ENCODE results near the gene BNC1.

Gene BNC1, protein sequence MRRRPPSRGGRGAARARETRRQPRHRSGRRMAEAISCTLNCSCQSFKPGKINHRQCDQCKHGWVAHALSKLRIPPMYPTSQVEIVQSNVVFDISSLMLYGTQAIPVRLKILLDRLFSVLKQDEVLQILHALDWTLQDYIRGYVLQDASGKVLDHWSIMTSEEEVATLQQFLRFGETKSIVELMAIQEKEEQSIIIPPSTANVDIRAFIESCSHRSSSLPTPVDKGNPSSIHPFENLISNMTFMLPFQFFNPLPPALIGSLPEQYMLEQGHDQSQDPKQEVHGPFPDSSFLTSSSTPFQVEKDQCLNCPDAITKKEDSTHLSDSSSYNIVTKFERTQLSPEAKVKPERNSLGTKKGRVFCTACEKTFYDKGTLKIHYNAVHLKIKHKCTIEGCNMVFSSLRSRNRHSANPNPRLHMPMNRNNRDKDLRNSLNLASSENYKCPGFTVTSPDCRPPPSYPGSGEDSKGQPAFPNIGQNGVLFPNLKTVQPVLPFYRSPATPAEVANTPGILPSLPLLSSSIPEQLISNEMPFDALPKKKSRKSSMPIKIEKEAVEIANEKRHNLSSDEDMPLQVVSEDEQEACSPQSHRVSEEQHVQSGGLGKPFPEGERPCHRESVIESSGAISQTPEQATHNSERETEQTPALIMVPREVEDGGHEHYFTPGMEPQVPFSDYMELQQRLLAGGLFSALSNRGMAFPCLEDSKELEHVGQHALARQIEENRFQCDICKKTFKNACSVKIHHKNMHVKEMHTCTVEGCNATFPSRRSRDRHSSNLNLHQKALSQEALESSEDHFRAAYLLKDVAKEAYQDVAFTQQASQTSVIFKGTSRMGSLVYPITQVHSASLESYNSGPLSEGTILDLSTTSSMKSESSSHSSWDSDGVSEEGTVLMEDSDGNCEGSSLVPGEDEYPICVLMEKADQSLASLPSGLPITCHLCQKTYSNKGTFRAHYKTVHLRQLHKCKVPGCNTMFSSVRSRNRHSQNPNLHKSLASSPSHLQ

DNA sequence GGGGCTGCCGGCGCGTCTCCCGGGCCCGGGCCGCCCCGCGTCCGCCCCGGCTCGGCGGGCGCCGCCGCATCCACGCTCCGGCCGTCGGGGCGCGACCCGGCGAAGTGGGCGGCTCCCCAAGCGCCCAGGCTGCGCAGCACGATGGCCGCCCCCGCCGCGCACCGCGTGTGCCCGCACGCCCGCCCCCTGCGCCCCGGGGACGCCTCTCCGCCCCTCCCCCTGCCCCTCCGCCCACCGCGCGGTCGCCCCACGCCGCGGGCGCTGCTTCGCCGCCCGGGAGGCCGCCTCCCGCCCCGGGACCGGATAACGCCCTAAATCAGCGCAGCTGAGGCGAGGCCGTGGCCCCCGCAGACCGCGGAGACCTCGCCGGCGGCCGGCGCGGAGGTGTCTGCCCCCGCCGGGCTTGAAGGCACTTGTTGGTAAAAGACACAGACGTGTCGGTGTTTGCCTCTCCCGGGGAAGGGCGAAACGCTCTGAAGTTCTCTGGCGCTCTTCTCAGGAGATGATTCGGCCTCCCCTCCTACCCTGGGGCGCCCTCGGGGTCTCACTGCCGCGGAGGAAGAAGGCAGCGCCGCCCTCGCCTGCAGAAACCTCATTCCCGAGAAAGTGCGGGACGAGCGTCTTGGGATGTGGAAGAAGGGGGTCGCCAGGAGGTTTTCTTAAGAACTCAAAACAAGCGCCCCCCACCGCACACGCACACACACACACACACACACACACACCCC is at the start of gene BNC1:
Gene BNC1 (minus strand): TSS at position 106 of the 725 bp plus-strand sequence. CDS start 36 bp downstream, at position 70.
- no peak for DNase-seq (ENCODE audit: low spot score)

DNA sequence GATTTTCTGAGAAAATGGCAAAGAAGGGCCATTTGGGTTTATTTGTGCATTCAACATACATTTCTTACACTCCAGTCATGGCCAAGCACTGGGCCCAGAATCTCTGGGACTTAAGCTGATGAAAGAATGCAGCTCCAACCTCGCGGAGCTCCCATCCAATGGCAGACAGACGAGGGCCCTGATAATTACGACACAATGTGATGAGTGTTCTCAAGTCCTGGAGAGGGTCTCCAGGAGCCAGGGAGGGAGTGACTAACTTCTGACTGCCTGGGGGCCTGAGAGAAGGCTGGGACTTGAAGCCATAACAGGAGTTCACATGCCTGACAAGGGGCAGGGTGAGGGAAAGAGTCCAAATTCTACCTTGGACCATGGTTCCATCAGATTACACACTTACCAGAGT is 42.6 kb upstream of the BNC1 start:
- no peak for DNase-seq (ENCODE audit: low spot score)

DNA sequence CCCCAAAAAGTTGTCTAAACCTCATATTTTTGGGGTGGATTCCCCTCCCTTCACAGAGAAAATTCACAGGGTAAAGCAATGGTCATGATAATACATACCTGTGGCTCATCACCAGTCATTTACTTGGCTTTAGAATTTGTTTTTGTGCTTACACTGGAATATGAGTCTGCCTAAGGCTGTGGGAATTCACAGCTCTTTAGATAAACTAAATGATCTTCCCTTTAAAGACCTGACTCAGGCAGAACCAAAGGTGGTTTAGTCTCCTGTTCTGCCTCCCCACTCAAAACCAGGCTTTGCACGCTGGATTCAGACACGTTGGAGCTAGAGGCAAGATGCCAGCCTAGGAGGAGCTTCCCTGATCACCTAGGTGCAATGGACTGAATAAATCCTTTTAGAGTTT is 40.3 kb upstream of the BNC1 start:
- DNase-seq (ENCODE audit: low spot score), result no peak

DNA sequence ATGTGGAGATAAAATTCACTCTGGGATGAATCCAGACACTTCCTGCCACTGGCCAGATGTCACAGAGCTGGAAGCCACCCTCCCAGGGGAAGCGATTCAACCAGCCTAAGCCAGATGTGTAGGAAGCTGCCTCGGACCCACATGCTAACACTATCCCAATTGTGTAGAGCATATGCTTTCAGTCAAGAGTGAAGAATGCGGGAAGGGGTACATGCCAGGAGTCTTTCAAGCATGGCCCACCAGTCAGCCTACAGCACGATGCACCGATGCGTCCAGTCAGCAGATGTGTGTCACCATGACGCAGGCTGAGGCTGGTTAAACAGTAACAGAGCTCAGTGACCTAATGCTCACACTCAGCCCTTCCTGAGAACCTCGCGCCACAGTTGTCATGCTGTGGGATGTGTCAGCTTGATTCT is 38.8 kb upstream of the BNC1 start:
- DNase-seq (ENCODE audit: low spot score), result no peak

DNA sequence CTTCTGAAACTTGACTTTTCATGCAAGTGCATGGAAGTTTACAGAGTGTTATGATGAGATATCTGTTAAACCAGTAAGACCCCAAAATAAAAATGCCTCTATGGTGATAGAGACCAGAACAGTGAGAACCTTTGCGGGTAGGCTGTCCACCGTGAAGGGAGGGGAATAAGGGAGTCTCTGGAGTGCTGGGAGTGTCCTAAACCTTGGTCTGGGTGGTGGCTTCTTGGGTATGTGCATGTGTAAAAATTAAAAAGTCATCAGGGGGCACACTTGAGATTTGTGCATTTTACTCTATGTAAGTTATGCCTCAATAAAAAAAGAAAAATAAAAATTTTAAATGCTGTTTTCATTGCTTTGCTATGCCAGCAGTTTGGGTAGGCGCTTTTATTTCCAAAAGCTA is 38.2 kb upstream of the BNC1 start:
- DNase-seq (ENCODE audit: low spot score), result no peak

DNA sequence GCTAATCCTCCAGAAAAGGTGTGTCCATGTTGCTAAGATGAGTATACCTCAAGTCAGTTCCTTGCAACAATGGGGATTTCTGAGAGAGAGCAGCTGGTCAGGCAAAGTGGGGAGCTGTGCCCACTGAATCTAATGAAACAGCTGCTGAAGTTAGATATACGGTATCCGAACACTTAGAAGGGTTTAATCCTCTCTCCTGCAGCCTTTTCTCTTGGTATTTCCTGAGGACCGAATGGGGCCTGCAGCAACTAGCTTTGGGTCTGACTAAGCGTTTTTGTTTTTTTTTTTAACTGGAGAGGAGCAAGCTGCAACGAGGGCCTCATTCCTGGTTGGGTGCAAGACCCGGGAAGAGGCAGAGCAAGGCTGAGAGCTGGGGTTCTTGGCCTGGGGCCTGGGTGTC is 37.6 kb upstream of the BNC1 start:
- DNase-seq (ENCODE audit: low spot score), result no peak

DNA sequence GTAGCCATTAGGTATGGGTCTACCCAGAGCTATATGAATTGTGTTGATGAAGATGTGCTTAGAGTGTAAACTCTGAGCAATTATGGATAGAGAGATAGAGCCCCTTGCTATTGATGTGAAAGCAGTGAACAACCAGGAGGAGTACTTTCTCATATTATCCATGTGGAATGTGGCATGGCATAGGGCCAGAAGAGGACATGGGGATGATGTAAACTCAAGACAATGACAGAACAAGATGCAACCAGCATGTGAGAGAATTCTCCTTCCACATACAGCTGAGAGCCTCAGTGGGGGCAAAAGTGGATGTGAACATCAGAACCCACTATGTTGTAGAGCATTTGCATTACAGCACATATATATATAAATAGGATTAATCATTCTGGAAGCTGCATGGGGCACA is 36.4 kb upstream of the BNC1 start:
- no peak for DNase-seq (ENCODE audit: low spot score)

DNA sequence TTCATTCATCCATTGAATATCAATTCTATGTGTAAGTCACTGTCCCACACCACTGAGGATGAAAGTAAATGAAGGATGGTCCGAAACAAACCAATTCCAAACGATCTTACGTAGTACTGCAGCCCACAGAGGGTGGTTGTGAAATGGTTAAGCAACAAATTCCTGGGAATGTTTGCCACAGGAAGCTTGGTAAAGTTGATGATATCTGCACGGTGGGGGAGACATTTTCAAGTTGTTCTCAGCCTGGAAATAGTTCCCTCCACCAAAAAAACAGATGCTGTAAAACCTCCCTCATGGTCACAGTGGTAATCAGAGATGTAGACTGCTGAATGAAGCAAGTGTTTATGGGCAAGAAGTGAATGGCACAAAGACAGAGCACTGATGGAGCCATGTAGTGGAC is 35.9 kb upstream of the BNC1 start:
- no peak for DNase-seq (ENCODE audit: low spot score)

DNA sequence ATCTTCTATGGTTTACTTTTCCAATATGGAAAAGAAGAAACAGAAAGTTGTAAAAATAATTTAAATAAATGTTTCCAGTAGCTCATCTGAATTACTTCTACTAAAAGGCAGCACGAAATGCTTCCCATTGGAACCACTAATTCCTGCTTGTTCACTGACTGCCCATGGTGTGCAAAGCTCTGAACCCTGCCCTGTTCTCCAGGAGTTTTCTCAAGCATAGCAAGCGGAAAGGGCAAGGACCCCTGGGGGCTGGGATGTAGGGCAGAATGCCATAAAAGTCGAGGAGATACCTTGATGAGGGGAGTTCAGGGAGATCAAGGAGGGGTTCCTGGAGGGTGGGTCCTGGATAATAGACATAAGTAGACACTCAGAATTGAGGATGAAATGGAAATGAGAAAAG is 35.3 kb upstream of the BNC1 start:
- DNase-seq (ENCODE audit: low spot score), result no peak

DNA sequence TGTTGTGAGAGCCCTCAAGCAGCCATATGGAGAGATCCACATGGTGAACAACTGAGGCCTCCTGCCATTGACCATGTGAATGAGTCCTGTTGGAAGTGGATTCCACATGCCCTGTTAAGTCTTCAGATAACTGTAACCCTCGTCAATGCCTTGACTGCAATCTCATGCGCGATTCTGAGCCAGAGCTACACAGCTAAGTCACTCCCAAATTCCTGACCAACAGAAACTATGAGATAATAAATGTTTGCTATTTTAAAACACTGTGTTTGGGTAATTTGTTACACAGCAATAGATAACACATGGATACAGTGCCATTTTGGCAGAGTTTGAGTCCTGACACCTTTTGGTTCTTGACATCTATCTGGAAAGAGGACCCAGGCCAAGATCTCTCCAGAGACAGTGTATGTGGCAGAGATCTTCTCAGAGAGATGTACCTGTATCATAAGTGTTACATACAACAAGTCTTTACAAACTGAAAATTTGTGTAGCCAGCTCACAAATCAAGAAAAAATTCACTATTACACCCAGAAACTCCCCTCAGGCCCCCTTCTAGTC is 34.5 kb upstream of the BNC1 start:
- DNase-seq (ENCODE audit: low spot score), result no peak

DNA sequence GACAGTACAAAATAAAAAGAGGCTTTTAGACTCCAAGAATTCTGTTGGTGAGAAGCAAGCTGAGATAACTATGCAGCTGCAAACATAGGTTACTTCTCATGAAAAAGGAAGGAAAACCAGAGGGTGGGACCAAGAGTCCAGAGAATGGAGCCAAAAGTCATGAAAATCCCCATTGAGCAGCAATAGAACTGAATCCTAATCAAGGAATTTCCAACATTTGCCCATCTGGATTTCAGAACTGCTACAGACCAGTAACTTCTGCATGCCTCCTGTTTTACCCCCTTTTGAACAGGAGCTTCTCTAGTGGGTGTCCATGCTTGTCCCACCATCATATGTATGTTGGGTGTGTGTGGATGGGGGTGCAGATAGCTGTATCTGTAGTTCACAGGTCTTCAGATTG is 33.6 kb upstream of the BNC1 start:
- no peak for DNase-seq (ENCODE audit: low spot score)

DNA sequence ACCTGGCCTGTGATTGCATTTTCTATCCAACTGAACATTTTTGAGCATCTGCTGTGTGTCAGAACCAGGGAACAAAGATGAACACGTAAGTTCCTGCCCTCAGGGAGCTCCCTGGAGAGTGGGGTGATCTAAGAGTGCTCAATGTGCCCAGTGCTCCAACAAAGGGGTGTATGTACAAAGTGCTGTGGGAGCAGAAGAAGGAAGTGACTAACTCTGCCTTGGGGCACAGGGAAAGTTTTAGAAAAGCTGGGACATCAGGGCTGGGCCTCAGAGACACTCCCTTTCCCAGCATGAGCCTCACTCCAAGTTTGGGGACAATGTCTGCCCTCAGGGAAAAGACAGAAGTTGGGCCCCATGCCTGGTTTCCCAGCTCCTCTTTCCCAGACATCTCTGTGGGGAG is 27.6 kb upstream of the BNC1 start:
- no peak for DNase-seq (ENCODE audit: low spot score)

DNA sequence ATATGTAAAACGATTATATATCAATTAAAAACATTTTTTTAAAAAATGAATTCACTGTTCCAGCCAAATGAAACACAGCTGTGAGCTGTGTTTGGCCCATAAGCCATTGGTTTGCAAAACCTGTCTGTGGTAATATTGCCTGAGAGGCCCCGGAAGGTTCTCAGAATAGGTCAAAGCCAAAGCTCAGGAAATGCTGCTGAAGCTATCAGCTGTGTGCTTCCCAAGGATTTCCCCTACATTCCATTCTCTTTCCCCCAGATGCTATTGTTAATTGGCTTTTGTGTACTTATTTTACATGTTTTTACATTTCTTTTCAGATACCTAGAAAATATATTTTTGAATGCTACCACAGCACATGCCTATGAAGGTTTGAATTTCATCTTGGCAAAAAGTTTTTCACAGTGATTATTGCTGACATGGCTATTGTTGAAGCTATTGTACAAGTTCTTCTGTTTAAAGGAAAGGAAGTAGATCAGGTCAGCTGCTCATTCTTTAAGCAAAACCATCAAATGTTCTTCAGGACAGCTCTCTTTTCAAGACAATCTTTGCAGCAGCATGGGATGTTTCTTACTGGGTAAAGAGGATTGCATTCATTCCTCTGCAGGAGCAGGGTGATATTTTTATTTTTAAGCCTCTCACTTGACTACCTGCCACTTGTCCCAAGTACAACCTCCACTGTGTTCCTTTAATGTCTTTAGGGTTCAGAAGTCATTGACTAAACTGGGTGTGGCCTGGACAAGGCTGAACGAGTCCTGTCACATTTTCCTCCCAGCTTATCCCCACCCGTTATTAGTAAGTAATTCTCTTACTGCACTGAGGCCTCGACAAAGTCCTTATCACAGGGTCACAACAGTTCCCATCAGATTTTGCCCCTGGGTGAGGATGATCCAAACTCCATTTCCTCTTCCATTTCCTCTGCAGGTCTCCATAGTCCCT is 26.3 kb upstream of the BNC1 start:
- DNase-seq (ENCODE audit: low spot score), result no peak

DNA sequence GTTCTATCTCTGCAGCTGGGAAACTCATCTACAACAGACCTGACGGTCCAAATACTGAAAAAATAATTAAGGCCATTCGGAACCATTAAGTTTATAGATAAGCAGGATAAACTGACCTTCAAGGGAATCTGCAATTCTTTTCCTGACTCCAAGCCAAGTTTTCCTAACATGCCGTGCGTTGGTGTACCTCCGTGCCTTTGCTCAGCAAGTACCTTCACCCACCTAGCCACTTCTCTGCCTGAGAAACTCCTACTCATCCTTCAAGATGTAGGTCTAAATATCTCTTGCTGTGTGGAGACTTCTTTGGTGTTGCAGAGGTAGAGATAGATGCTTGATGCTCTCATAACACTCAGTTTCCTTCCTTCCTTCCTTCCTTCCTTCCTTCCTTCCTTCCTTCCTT is 24.2 kb upstream of the BNC1 start:
- DNase-seq (ENCODE audit: low spot score), result no peak

DNA sequence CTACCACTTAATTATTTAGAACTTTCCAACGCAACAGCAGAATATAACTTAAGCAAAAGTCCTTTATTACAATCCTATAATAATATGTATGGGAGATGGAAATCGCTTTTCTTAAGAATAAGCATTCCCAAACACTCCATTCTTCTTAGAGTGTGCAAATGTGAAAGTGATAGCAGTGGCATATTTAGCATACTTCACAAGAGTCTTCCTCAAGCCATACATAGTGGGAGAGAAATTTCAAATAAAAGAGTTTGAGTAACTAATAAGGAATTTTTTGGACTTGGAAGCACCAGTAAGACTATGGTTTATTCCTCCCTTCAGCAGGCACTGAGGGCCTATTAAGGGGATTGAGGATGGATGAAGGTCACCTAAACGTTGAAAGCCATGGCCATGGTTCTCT is 22.1 kb upstream of the BNC1 start:
- no peak for DNase-seq (ENCODE audit: low spot score)

DNA sequence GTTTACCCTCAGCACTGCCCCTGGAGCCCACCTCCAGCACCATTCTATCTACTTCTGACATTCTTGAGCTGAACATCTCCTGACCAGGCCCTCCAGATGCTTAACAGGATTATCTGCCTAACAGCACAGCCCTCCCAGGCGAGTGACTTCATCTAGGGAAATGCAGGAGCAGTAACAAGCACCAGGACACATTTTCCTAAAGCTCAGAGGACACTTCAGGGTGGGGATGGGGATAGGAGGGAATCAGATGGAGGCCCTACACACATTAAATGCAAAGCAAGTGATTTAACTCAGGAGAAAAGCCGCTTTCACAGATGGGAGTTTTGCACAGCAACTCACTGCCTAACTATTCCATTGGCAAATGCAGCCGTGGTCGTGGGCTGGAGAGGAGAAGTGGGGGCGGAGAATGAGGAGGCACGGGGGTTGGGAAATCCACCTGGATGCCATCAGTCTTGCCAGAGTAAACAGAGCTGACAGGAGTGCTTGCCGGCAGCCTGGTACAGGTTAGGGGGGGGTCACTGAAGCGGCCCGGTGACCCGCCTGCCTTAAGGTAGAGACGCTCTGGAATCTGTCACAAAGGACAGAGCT is 21.3 kb upstream of the BNC1 start:
- DNase-seq (ENCODE audit: low spot score), result no peak

DNA sequence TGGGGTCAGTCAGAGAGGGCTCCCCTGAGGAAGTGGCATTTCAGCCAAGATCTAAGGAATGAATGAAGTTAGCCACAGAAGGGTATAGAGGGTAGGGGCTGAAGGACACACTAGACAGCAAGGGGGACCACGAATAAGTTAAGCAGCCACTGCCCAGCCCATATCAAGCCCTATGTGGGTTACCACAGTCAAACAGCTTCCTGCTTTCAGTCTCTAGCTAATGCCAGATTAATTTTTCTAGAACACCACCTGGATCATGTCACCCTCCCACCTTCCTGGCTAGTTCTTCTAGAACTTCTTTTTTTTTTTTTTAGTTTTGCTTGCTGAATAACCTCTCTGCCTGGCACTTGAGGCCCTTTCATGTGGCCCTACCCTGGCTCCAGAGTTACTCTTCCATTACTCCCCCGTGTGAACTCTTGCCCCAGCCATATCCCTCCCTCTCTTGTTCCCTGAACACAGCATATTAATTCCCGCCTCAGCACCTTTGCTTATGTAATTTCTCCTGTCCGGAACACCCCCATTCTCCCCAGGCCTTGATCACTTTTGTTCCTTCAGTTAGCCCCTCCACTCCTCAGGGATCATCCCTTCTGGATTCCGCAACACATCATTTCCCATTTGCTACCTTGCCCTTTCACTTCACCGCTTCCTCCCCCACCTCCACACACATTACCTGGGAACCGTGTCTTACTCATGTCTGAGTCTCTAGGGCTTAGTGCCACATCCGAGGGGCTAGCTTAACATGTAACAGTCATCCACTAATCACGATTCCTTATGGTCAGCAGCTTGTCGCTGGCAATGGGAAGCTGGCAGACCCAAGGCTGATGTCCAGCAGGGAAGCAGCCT is 20.6 kb upstream of the BNC1 start:
- DNase-seq (ENCODE audit: low spot score), result no peak

DNA sequence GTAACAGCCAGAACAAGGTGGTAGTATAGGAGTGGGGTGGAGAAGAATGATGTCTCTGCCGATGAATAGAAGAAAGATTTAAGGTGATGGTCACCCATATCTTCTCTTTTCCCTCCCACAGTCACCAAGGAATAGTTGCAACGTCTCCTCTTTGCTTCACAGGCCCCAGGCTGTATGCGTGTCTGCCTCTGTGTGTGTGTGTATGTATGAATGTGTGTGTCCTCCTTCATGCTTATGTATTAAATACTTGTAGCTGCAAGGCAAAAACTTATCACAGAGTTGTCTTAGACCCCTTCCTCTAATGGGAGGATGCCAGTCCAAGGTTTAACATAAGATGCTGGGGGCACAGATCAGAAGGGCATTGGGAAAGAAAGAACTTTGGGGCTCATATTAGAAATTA is 19.1 kb upstream of the BNC1 start:
- DNase-seq (ENCODE audit: low spot score), result no peak

DNA sequence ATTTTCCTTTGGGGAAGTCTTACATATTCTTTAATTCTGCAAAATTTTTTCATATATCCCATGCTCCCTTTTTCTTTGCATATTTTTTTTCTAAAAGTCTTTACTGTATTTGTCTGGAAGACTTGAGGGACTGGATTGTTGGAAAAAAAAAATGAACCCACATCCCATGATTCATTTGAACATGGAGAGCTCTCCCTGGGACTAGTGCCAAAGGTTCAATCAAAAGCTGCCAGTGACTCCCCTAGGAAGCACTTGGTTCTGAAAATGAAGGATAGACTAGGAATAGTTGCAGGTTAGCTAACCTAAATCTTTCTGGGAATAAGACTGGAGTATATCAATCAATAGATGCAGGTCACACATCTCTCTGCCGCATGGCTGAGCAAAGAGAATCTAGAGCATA is 16.4 kb upstream of the BNC1 start:
- no peak for DNase-seq (ENCODE audit: low spot score)

DNA sequence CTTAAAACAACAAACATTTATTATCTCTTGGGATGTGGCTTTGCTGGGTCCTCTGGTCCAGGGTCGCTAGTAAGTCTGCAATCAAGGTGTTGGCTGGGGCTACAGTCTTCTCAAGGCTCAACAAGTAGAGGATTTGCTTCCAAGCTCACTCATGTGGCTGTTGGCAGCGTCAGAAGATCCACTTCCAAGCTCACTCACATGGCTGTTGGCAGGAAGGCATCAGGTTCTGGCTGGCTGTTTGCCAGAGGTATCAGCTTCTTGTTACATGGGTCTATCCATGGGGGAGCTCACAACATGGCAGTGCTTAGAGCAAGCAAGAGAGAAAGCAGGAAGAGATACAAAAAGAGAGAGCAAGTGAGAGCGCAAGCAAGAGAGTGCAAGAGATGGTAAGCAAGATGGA is 15.0 kb upstream of the BNC1 start:
- no peak for DNase-seq (ENCODE audit: low spot score)
